IPS-18c (cell line): ENCODE results near the gene EXOC3.

Experiments
- H3K4me3 ChIP-seq: 2 replicates; pipeline ENCODE4 v1.7.0; 2013; ENCODE audit warnings: low read depth, mild to moderate bottlenecking, low read length, moderate library complexity; ENCODE audit not compliant: insufficient read depth
- H3K9me3 ChIP-seq: one replicate; pipeline ENCODE4 v1.6.1; 2013; ENCODE audit warnings: mild to moderate bottlenecking, low read length, moderate library complexity; ENCODE audit not compliant: control insufficient read depth, insufficient read depth

The EXOC3 gene

GRCh38 chr5:459562-460272 is 16.7 kb downstream of the EXOC3 start:
- H3K9me3 ChIP-seq: no peaks in the 10 kb centered on the region
- no peak overlapping the region for H3K4me3 ChIP-seq

GRCh38 chr5:460273-460625 is 17.3 kb downstream of the EXOC3 start:
- Histone ChIP-seq H3K9me3 (no peaks in the 10 kb centered on the region), H3K4me3 (no peak overlapping the region)

GRCh38 chr5:462051-462481 is 19.1 kb downstream of the EXOC3 start:
- Histone ChIP-seq H3K9me3 (no peaks in the 10 kb centered on the region), H3K4me3 (no peak overlapping the region)

GRCh38 chr5:463301-463700 is 20.3 kb downstream of the EXOC3 start:
- no peak overlapping the region for H3K4me3 ChIP-seq
- H3K9me3 ChIP-seq: no peaks in the 10 kb centered on the region

GRCh38 chr5:463952-464351 is 21.0 kb downstream of the EXOC3 start:
- Histone ChIP-seq H3K9me3 (no peaks in the 10 kb centered on the region), H3K4me3 (no peak overlapping the region)

GRCh38 chr5:464446-464842 is 21.5 kb downstream of the EXOC3 start:
- Histone ChIP-seq H3K9me3 (no peaks in the 10 kb centered on the region), H3K4me3 (no peak overlapping the region)

- no peak overlapping the region for H3K4me3 ChIP-seq
- H3K9me3 ChIP-seq: no peaks in the 10 kb centered on the region
These were observed 22.0 kb downstream of the EXOC3 start for GRCh38 chr5:464843-465590.

GRCh38 chr5:465591-466403 is 22.8 kb downstream of the EXOC3 start:
- H3K9me3 ChIP-seq: no peaks in the 10 kb centered on the region
- no peak overlapping the region for H3K4me3 ChIP-seq

GRCh38 chr5:466661-467310 is 23.8 kb downstream of the EXOC3 start:
- H3K9me3 ChIP-seq: no peaks in the 10 kb centered on the region
- no peak overlapping the region for H3K4me3 ChIP-seq

- H3K4me3 ChIP-seq: no peak overlapping the region; the same call in 1 of the 2 replicates
These were observed 25.4 kb downstream of the EXOC3 start for GRCh38 chr5:468401-468800.

GRCh38 chr5:469752-470483 is 26.9 kb downstream of the EXOC3 start:
- no peak overlapping the region for H3K4me3 ChIP-seq
- H3K9me3 ChIP-seq: no peaks in the 10 kb centered on the region

More at GRCh38 chr5:468401-468800, 25.4 kb downstream of the EXOC3 start:
- H3K9me3 ChIP-seq: no peaks in the 10 kb centered on the region

- Histone ChIP-seq H3K4me3 (no peak overlapping the region), H3K9me3 (no peaks in the 10 kb centered on the region)
These were observed 28.2 kb downstream of the EXOC3 start for GRCh38 chr5:470961-471749.

GRCh38 chr5:471750-472058 is 28.7 kb downstream of the EXOC3 start:
- Histone ChIP-seq H3K4me3 (peak overlapping the region; percentile 65; the same call in 1 of the 2 replicates), H3K9me3 (no peaks in the 10 kb centered on the region)

GRCh38 chr5:472076-472655 is 29.2 kb downstream of the EXOC3 start:
- Histone ChIP-seq H3K4me3 (peak overlapping the region; percentile 65), H3K9me3 (no peaks in the 10 kb centered on the region)

- Histone ChIP-seq H3K9me3 (no peaks in the 10 kb centered on the region), H3K4me3 (peak overlapping the region; percentile 66)
These were observed 29.9 kb downstream of the EXOC3 start for GRCh38 chr5:472656-473550.
